ENCODE data around the gene OIT3. TPM values are rescaled to one million over a fixed set of nuclear protein-coding genes. Genes with fewer than 3 reads are reported as not detected.

OIT3 gene
- polyA plus RNA-seq, 2 of the 4 experiments (the other 2 are of a cell fraction) = 0.06 to 0.08 TPM

GRCh38 chr10:72881291-72881690 is 12.2 kb upstream of the OIT3 start:
- H3K4me3 ChIP-seq = no peak overlapping the region
- no peak for TF ChIP-seq POLR2A (IDR thresholded peaks at IDR 0.05; ENCODE audit: low read length)
- TF ChIP-seq, protein P1, sequence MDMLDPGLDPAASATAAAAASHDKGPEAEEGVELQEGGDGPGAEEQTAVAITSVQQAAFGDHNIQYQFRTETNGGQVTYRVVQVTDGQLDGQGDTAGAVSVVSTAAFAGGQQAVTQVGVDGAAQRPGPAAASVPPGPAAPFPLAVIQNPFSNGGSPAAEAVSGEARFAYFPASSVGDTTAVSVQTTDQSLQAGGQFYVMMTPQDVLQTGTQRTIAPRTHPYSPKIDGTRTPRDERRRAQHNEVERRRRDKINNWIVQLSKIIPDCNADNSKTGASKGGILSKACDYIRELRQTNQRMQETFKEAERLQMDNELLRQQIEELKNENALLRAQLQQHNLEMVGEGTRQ (IDR thresholded peaks at IDR 0.05) = no peak
- TF ChIP-seq RARB (CRISPR knock-in tag; IDR thresholded peaks at IDR 0.05) = no peak
- no peak for TF ChIP-seq ZC3H11A (IDR thresholded peaks at IDR 0.05)
- no peak for TF ChIP-seq EP300 (IDR thresholded peaks at IDR 0.05)
- no peak for TF ChIP-seq SREBF2 (IDR thresholded peaks at IDR 0.05)
- TF ChIP-seq, protein P2, sequence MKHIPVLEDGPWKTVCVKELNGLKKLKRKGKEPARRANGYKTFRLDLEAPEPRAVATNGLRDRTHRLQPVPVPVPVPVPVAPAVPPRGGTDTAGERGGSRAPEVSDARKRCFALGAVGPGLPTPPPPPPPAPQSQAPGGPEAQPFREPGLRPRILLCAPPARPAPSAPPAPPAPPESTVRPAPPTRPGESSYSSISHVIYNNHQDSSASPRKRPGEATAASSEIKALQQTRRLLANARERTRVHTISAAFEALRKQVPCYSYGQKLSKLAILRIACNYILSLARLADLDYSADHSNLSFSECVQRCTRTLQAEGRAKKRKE (CRISPR knock-in tag; IDR thresholded peaks at IDR 0.05; ENCODE audit: low read depth) = no peak
- TF ChIP-seq ZFP36 (IDR thresholded peaks at IDR 0.05; ENCODE audit: borderline replicate concordance, partially characterized antibody) = no peak
- no peak for TF ChIP-seq KDM5A (IDR thresholded peaks at IDR 0.05)
- no peak for TF ChIP-seq ZNF302 (CRISPR knock-in tag; IDR thresholded peaks at IDR 0.05)
- TF ChIP-seq, protein P3, sequence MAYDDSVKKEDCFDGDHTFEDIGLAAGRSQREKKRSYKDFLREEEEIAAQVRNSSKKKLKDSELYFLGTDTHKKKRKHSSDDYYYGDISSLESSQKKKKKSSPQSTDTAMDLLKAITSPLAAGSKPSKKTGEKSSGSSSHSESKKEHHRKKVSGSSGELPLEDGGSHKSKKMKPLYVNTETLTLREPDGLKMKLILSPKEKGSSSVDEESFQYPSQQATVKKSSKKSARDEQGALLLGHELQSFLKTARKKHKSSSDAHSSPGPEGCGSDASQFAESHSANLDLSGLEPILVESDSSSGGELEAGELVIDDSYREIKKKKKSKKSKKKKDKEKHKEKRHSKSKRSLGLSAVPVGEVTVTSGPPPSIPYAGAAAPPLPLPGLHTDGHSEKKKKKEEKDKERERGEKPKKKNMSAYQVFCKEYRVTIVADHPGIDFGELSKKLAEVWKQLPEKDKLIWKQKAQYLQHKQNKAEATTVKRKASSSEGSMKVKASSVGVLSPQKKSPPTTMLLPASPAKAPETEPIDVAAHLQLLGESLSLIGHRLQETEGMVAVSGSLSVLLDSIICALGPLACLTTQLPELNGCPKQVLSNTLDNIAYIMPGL (CRISPR knock-in tag; IDR thresholded peaks at IDR 0.05; ENCODE audit: borderline replicate concordance) = no peak
- TF ChIP-seq KDM1A (IDR thresholded peaks at IDR 0.05; ENCODE audit: low read depth) = no peak
- ChIA-PET POLR2A (no interaction called here), CTCF (interaction anchor here (0.8 to 2.0 kb wide), 2 partner anchors 9 to 24 kb away, joined by 3 to 4 read pairs; no protein-coding TSS in a partner anchor)
- WGBS (ENCODE audit: missing lambda C conversion rate) = 94% methylated on average over 2 of the region's 2 CpGs
- peaks cover 5% of the 10 kb centered on the region; the same call in 1 of the 3 replicates for H3K9me3 ChIP-seq
- H3K4me1 ChIP-seq = no peaks in the 10 kb centered on the region
- FAIRE-seq = no peak
- H3K4me2 ChIP-seq = no peak overlapping the region
- H3K27ac ChIP-seq = no peak overlapping the region
- no peak for DNase-seq (ENCODE audit: low read depth in 1 of 2, low spot score in 1 of 2)
- ATAC-seq = no peak

DNA sequence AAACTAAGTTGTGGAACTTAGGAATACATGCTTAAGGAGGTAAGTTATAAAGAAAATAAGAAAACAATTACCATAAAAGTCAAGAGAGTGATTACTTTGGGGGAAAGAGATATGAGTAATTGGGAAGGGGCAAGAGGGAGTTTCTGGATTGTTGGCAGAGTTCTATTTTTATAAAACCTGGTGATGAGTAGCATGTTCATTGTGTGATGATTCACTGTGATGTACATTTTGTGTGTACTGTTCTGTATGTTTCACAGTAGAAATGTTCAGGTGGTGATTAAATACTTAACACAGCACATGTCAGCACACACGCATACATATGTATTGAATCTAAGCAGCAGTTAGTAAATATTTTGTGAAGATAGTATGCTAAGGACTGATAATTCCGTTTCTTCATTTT is 9.7 kb upstream of the OIT3 start:
- ChIA-PET POLR2A (no interaction called here), CTCF (no interaction called here)
- Histone ChIP-seq H3K4me2 (no peak overlapping the region), H3K27ac (no peak overlapping the region), H3K4me1 (no peaks in the 10 kb centered on the region), H3K4me3 (no peak overlapping the region), H3K9me3 (peaks cover 3% of the 10 kb centered on the region; the same call in 1 of the 3 replicates)
- 94% methylated on average over 2 of the region's 2 CpGs for WGBS (ENCODE audit: missing lambda C conversion rate)
- no peak for ATAC-seq
- TF ChIP-seq, protein P1 (IDR thresholded peaks at IDR 0.05) = no peak
- FAIRE-seq = no peak
- DNase-seq (ENCODE audit: low read depth in 1 of 2, low spot score in 1 of 2) = no peak

GRCh38 chr10:72885953-72886352 is 7.6 kb upstream of the OIT3 start:
- DNase-seq (ENCODE audit: low read depth in 1 of 2, low spot score in 1 of 2) (no peak), FAIRE-seq (no peak), ATAC-seq (no peak)
- ChIA-PET CTCF (interaction anchor here (1.4 kb wide), 1 partner anchor 521 kb away, joined by 3 read pairs; no protein-coding TSS in a partner anchor), POLR2A (no interaction called here)
- Histone ChIP-seq H3K27ac (no peak overlapping the region), H3K4me1 (no peaks in the 10 kb centered on the region), H3K9me3 (no peaks in the 10 kb centered on the region), H3K4me2 (no peak overlapping the region), H3K4me3 (no peak overlapping the region)
- TF ChIP-seq TP53 (CRISPR knock-in tag; IDR thresholded peaks at IDR 0.05) (no peak), HES2 (IDR thresholded peaks at IDR 0.05) (no peak), MAFK (IDR thresholded peaks at IDR 0.05; ENCODE audit: partially characterized antibody) (peak; percentile 77), NR3C1 (IDR thresholded peaks at IDR 0.05) (no peak), SREBF2 (IDR thresholded peaks at IDR 0.05) (no peak)
- 66% methylated on average over 2 of the region's 2 CpGs for WGBS (ENCODE audit: missing lambda C conversion rate)

DNA sequence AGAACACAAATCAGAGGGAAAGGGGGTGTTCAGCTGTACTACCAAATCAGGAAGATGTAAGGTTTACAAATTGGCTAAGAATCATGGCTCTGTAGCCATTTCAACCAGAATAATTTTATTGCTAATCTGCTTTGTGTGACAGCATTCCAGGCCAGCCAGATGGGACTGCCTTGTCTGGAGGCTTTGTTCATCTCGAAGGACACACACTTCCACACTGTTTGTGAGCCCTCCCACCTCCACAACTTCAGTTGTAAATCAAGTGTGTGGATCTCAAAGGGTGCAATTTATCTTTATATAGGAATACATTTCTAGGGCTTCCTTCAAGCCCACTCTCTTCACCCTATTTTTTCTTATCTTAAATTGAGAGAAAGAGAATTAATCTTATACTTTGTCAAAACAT is 6.9 kb upstream of the OIT3 start:
- ChIA-PET CTCF (no interaction called here), POLR2A (no interaction called here)
- no peak for DNase-seq (ENCODE audit: low read depth in 1 of 2, low spot score in 1 of 2)
- H3K4me1 ChIP-seq = no peaks in the 10 kb centered on the region
- no peaks in the 10 kb centered on the region for H3K9me3 ChIP-seq
- no peak overlapping the region for H3K4me3 ChIP-seq
- no peak overlapping the region for H3K27ac ChIP-seq
- FAIRE-seq = no peak
- TF ChIP-seq, protein P4, sequence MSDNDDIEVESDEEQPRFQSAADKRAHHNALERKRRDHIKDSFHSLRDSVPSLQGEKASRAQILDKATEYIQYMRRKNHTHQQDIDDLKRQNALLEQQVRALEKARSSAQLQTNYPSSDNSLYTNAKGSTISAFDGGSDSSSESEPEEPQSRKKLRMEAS (IDR thresholded peaks at IDR 0.05) = no peak
- TF ChIP-seq JUNB (IDR thresholded peaks at IDR 0.05) = no peak
- no peak for TF ChIP-seq ZSCAN20 (CRISPR knock-in tag; IDR thresholded peaks at IDR 0.05)
- TF ChIP-seq, protein P2 (CRISPR knock-in tag; IDR thresholded peaks at IDR 0.05; ENCODE audit: low read depth) = no peak
- TF ChIP-seq, protein P5, sequence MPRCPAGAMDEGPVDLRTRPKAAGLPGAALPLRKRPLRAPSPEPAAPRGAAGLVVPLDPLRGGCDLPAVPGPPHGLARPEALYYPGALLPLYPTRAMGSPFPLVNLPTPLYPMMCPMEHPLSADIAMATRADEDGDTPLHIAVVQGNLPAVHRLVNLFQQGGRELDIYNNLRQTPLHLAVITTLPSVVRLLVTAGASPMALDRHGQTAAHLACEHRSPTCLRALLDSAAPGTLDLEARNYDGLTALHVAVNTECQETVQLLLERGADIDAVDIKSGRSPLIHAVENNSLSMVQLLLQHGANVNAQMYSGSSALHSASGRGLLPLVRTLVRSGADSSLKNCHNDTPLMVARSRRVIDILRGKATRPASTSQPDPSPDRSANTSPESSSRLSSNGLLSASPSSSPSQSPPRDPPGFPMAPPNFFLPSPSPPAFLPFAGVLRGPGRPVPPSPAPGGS (IDR thresholded peaks at IDR 0.05) = no peak
- no peak for TF ChIP-seq ZNF302 (CRISPR knock-in tag; IDR thresholded peaks at IDR 0.05)
- no peak for TF ChIP-seq TFCP2L1 (CRISPR knock-in tag; IDR thresholded peaks at IDR 0.05)
- TF ChIP-seq SMC3 (IDR thresholded peaks at IDR 0.05) = no peak
- no peak for TF ChIP-seq JUN (IDR thresholded peaks at IDR 0.05)
- no peak for TF ChIP-seq POLR2A (IDR thresholded peaks at IDR 0.05; ENCODE audit: low read length)
- no peak for TF ChIP-seq CEBPB (IDR thresholded peaks at IDR 0.05)
- ATAC-seq = no peak
- 58% methylated on average over 1 of the region's 1 CpG for WGBS (ENCODE audit: missing lambda C conversion rate)
- H3K4me2 ChIP-seq = no peak overlapping the region

Data from A549 (cell line).